ENCODE data around the gene DNASE1L3. TPM values are rescaled to one million over a fixed set of nuclear protein-coding genes. Genes with fewer than 3 reads are reported as not detected.

DNASE1L3 gene
- total and polyA plus RNA-seq, 2 of the 13 experiments (the other 11 are each of a cell fraction or from before 2014, with no cell fraction given), result 0.86 to 1.7 TPM

- Histone ChIP-seq H3K9me3 (ENCODE audit: low read length) (no peaks in the 10 kb centered on the region), H3K79me2 (ENCODE audit: insufficient read depth, low read length) (no peaks in the 10 kb centered on the region), H3K4me2 (ENCODE audit: low read depth, low read length) (no peak overlapping the region), H3K9ac (ENCODE audit: insufficient read depth, low read depth, low read length) (no peak overlapping the region), H3K4me1 (ENCODE audit: insufficient read depth, low read length) (peaks cover 97% of the 10 kb centered on the region), H3K36me3 (replicated peaks in 1 of 2; ENCODE audit: control insufficient read depth in 1 of 2, insufficient read depth in 2 of 2, low read length in 2 of 2) (no peaks in the 10 kb centered on the region), H3K27me3 (ENCODE audit: control insufficient read depth in 1 of 2, insufficient read depth in 2 of 2, low read length in 2 of 2) (no peaks in the 10 kb centered on the region), H2AFZ (ENCODE audit: low read length) (no peak overlapping the region), H3K4me3 (replicated peaks in 1 of 3; ENCODE audit: insufficient read depth in 1 of 3, low read depth in 2 of 3, low read length in 3 of 3) (no peak overlapping the region), H4K20me1 (ENCODE audit: insufficient read depth, low read length) (no peaks in the 10 kb centered on the region), H3K27ac (ENCODE audit: extremely low read length, insufficient read depth, low read length) (peak overlapping the region; percentile 50)
- BruUV-seq (replicated peaks), result no TSS peak
- no peak for DNase-seq (ENCODE audit: low spot score)
- no peak for FAIRE-seq
- POLR2A ChIA-PET, result interaction anchor here (1.0 to 1.3 kb wide), 2 partner anchors 14 to 16 kb away, joined by 3 to 4 read pairs; no protein-coding TSS in a partner anchor
- intact Hi-C loops (cut with micrococcal nuclease; ENCODE audit: unreplicated experiment), result no loop called here
- 98% methylated on average over 4 of the region's 4 CpGs for WGBS (ENCODE audit: low lambda C conversion rate)
- CTCF ChIA-PET (ENCODE audit: low intra/inter-chr PET ratio, low total read pairs), result no interaction called here
- in situ Hi-C loops (cut with HindIII; ENCODE audit: extremely low pct_ligation_motif_present, low pct_unique_long_range_greater_than_20kb), result no loop called here
- no peak for TF ChIP-seq ZNF496 (CRISPR knock-in tag; IDR thresholded peaks at IDR 0.05; ENCODE audit: insufficient replicate concordance)
- TF ChIP-seq RFX1 (IDR thresholded peaks at IDR 0.05), result no peak
- no peak for TF ChIP-seq EED (CRISPR knock-in tag; IDR thresholded peaks at IDR 0.05)
- ATAC-seq, result no peak
Observed at GRCh38 chr3:58203541-58203940, 7.2 kb downstream of the DNASE1L3 start.

- H3K4me2 ChIP-seq (ENCODE audit: low read depth, low read length), result no peak overlapping the region
- no peak for FAIRE-seq
- ATAC-seq, result no peak
- in situ Hi-C loops (cut with HindIII; ENCODE audit: extremely low pct_ligation_motif_present, low pct_unique_long_range_greater_than_20kb) (no loop called here), intact Hi-C loops (cut with micrococcal nuclease; ENCODE audit: unreplicated experiment) (no loop called here)
- no peak overlapping the region for H2AFZ ChIP-seq (ENCODE audit: low read length)
- 87% methylated on average over 7 of the region's 9 CpGs for WGBS (ENCODE audit: low lambda C conversion rate)
- BruUV-seq (replicated peaks), result no TSS peak
- H3K4me3 ChIP-seq (replicated peaks in 1 of 3; ENCODE audit: insufficient read depth in 1 of 3, low read depth in 2 of 3, low read length in 3 of 3), result no peak overlapping the region
- H3K27me3 ChIP-seq (ENCODE audit: control insufficient read depth in 1 of 2, insufficient read depth in 2 of 2, low read length in 2 of 2), result no peaks in the 10 kb centered on the region
- ChIA-PET POLR2A (interaction anchor here (1.0 to 1.3 kb wide), 2 partner anchors 14 to 15 kb away, joined by 3 to 4 read pairs; no protein-coding TSS in a partner anchor), CTCF (ENCODE audit: low intra/inter-chr PET ratio, low total read pairs) (no interaction called here)
- H3K36me3 ChIP-seq (replicated peaks in 1 of 2; ENCODE audit: control insufficient read depth in 1 of 2, insufficient read depth in 2 of 2, low read length in 2 of 2), result no peaks in the 10 kb centered on the region
- no peaks in the 10 kb centered on the region for H3K79me2 ChIP-seq (ENCODE audit: insufficient read depth, low read length)
- no peaks in the 10 kb centered on the region for H3K9me3 ChIP-seq (ENCODE audit: low read length)
- H3K4me1 ChIP-seq (ENCODE audit: insufficient read depth, low read length), result peaks cover 100% of the 10 kb centered on the region
- peak overlapping the region; percentile 50 for H3K27ac ChIP-seq (ENCODE audit: extremely low read length, insufficient read depth, low read length)
- H3K9ac ChIP-seq (ENCODE audit: insufficient read depth, low read depth, low read length), result no peak overlapping the region
- no peaks in the 10 kb centered on the region for H4K20me1 ChIP-seq (ENCODE audit: insufficient read depth, low read length)
- DNase-seq (ENCODE audit: low spot score), result no peak
- TF ChIP-seq PHF8 (CRISPR knock-in tag; IDR thresholded peaks at IDR 0.05) (no peak), ZBTB38 (CRISPR knock-in tag; IDR thresholded peaks at IDR 0.05) (peak; percentile 92), BATF2 (CRISPR knock-in tag; IDR thresholded peaks at IDR 0.05) (no peak), ZFP36L2 (CRISPR knock-in tag; IDR thresholded peaks at IDR 0.05) (no peak), EEA1 (CRISPR knock-in tag; IDR thresholded peaks at IDR 0.05; ENCODE audit: borderline replicate concordance) (no peak), ZNF318 (CRISPR knock-in tag; IDR thresholded peaks at IDR 0.05) (no peak)
Observed at GRCh38 chr3:58202917-58203360, 7.8 kb downstream of the DNASE1L3 start.
